ENCODE results near the gene ACTMAP. TPM values are rescaled to one million over a fixed set of nuclear protein-coding genes. Genes with fewer than 3 reads are reported as not detected.
"Not testable (repeated sequence)": the region's sequence is repeated elsewhere in the genome, so short reads cannot be mapped to it uniquely, and the experiment has no call there.

The ACTMAP gene
- total RNA-seq, 1 donor from 2014 or later: 1.9 TPM

DNA sequence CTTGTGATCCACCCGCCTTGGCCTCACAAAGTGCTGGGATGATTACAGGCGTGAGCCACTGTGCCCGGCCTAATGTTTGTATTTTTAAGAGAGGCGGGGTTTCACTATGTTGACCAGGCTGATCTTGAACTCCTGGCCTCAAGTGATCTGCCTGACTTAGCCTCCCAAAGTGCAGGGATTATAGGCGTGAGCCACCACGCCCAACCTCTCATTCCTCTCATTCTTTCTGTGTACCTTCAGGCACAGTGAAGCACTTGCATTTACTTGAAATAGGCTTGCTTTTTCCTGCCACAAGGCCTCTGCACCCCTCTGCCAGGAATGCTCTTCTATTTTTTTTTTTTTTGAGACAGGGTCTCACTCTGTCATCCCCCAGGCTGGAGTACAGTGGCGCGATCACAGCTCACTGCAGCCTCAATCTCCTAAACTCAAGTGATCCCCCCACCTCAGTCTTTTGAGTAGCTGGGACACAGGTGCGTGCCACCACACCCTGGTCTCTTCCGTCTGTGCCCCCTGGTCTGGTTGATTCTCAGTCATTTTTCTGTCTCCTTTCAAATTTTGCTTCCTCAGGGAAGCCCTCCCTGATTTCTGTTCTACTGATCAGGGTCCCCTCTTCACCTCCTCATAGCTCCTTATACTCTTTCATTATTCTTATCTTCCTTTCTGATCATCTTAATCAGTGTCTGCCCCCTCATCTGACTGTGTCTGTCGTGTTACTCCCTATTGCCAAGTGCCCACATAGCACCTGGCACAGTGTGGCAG is 15.1 kb downstream of the ACTMAP start:
- TF ChIP-seq EZH2phosphoT487 (IDR thresholded peaks at IDR 0.05) (no peak), EZH2 (IDR thresholded peaks at IDR 0.05) (no peak)
- TF ChIP-seq, protein P1, sequence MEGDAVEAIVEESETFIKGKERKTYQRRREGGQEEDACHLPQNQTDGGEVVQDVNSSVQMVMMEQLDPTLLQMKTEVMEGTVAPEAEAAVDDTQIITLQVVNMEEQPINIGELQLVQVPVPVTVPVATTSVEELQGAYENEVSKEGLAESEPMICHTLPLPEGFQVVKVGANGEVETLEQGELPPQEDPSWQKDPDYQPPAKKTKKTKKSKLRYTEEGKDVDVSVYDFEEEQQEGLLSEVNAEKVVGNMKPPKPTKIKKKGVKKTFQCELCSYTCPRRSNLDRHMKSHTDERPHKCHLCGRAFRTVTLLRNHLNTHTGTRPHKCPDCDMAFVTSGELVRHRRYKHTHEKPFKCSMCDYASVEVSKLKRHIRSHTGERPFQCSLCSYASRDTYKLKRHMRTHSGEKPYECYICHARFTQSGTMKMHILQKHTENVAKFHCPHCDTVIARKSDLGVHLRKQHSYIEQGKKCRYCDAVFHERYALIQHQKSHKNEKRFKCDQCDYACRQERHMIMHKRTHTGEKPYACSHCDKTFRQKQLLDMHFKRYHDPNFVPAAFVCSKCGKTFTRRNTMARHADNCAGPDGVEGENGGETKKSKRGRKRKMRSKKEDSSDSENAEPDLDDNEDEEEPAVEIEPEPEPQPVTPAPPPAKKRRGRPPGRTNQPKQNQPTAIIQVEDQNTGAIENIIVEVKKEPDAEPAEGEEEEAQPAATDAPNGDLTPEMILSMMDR (IDR thresholded peaks at IDR 0.05): no peak
- H3K9me3 Mint-ChIP-seq: no peaks in the 10 kb centered on the region
- Histone ChIP-seq H3F3A (ENCODE audit: low read depth) (peaks cover under 1% of the 10 kb centered on the region), H3K9me3 (ENCODE audit: low read depth) (no peaks in the 10 kb centered on the region), H3K27me3 (no peaks in the 10 kb centered on the region), H3K79me2 (ENCODE audit: low read depth) (no peaks in the 10 kb centered on the region), H3K4me3 (no peak overlapping the region), H3K4me1 (no peaks in the 10 kb centered on the region), H4K20me1 (ENCODE audit: low read depth) (no peaks in the 10 kb centered on the region), H3K4me2 (no peak overlapping the region), H2AFZ (replicated peaks) (no peak overlapping the region), H3K9ac (no peak overlapping the region), H3K27ac (no peak overlapping the region), H3K36me3 (no peaks in the 10 kb centered on the region)
- H3K4me1 Mint-ChIP-seq: no peaks in the 10 kb centered on the region
- H3K36me3 Mint-ChIP-seq: peaks cover 27% of the 10 kb centered on the region
- no peak overlapping the region for H3K27ac Mint-ChIP-seq
- no peak for DNase-seq (ENCODE audit: low spot score)
- peaks cover 2% of the 10 kb centered on the region for H3K27me3 Mint-ChIP-seq (ENCODE audit: insufficient read depth, low read depth)
- H3K4me3 Mint-ChIP-seq: no peak overlapping the region

DNA sequence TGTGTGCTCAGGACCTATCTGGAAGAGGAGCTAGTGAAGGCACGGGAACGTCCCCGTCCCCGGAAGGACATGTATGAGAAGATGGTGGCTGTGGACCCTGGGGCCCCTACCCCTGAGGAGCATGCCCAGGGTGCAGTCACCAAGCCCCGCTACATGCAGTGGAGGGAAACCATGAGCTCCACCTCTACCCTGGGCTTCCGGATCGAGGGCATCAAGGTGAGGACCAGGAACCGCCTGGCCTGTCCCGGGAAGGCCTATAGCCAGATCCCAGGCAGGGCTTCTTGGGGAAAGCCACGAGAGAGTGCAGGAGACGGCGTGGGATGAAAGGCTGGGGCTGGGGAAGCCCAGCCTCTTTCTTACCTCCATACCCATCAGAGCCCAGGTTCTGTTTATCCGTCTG is 17.1 kb downstream of the ACTMAP start:
- H3K4me3 Mint-ChIP-seq: no peak overlapping the region
- no peaks in the 10 kb centered on the region for H3F3A ChIP-seq (ENCODE audit: low read depth)
- no peaks in the 10 kb centered on the region for H3K36me3 ChIP-seq
- no peaks in the 10 kb centered on the region for H3K9me3 ChIP-seq (ENCODE audit: low read depth)
- H3K27me3 Mint-ChIP-seq (ENCODE audit: insufficient read depth, low read depth): peaks cover 2% of the 10 kb centered on the region
- H3K36me3 Mint-ChIP-seq: peaks cover 27% of the 10 kb centered on the region
- no peaks in the 10 kb centered on the region for H3K4me1 Mint-ChIP-seq
- no peak overlapping the region for H3K27ac ChIP-seq
- no peak for DNase-seq (ENCODE audit: low spot score)
- no peaks in the 10 kb centered on the region for H3K79me2 ChIP-seq (ENCODE audit: low read depth)
- TF ChIP-seq EZH2 (IDR thresholded peaks at IDR 0.05) (no peak), EZH2phosphoT487 (IDR thresholded peaks at IDR 0.05) (no peak)
- TF ChIP-seq, protein P1 (IDR thresholded peaks at IDR 0.05): no peak
- H3K4me1 ChIP-seq: no peaks in the 10 kb centered on the region
- no peak overlapping the region for H3K4me2 ChIP-seq
- H3K27ac Mint-ChIP-seq: no peak overlapping the region
- no peak overlapping the region for H3K9ac ChIP-seq
- H2AFZ ChIP-seq (replicated peaks): no peak overlapping the region
- H3K27me3 ChIP-seq: no peaks in the 10 kb centered on the region
- H3K4me3 ChIP-seq: no peak overlapping the region
- no peaks in the 10 kb centered on the region for H3K9me3 Mint-ChIP-seq
- no peaks in the 10 kb centered on the region for H4K20me1 ChIP-seq (ENCODE audit: low read depth)

DNA sequence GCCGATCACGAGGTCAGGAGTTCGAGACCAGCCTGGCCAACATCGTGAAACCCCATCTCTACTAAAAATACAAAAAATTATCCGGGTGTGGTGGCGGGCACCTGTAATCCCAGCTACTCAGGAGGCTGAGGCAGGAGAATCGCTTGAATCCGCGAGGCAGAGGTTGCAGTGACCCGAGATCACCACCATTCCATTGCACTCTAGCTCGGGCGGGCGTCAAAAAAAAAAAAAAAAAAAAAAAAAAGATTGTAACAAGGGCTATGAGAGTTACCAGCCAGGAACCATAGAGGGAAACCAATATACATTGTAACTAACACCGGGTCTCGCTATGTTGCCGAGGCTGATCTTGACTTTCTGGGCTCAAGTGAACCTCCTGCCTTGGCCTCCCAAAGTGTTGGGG is 18.0 kb downstream of the ACTMAP start:
- H3K27ac Mint-ChIP-seq, H3K4me2 ChIP-seq, H3K36me3 ChIP-seq: not testable (repeated sequence)

DNA sequence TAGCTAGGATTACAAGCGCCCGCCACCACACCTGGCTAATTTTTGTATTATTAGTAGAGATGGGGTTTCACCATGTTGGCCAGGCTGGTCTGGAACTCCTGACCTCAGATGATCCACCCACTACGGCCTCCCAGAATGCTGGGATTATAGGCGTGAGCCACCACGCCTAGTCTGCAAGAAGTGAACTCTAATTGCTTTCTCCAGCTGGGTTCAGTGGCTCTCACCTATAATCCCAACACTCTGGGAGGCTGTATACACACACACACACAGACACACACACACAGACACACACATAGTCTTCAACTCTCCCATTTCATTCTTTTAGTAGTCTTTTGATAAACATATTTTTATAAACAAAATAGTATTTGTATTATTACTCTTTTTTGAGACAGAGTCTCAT is 20.2 kb downstream of the ACTMAP start:
- not testable (repeated sequence) for H3K9me3 Mint-ChIP-seq; H3K27me3 ChIP-seq; H2AFZ ChIP-seq (replicated peaks); H3K4me2 ChIP-seq; H3K4me3 ChIP-seq; H3K4me1 ChIP-seq; H3K79me2 ChIP-seq (ENCODE audit: low read depth); H3K27ac Mint-ChIP-seq; H4K20me1 ChIP-seq (ENCODE audit: low read depth); H3K9ac ChIP-seq; H3K4me3 Mint-ChIP-seq; H3F3A ChIP-seq (ENCODE audit: low read depth); DNase-seq (ENCODE audit: low spot score); H3K4me1 Mint-ChIP-seq; H3K9me3 ChIP-seq (ENCODE audit: low read depth); H3K27ac ChIP-seq; H3K27me3 Mint-ChIP-seq (ENCODE audit: insufficient read depth, low read depth); H3K36me3 ChIP-seq
- H3K36me3 Mint-ChIP-seq: peaks cover 28% of the 10 kb centered on the region

More for the DNA sequence above, 18.0 kb downstream of the ACTMAP start:
- H3F3A ChIP-seq (ENCODE audit: low read depth); H3K9me3 Mint-ChIP-seq; H3K4me1 Mint-ChIP-seq; H4K20me1 ChIP-seq (ENCODE audit: low read depth); H3K27me3 Mint-ChIP-seq (ENCODE audit: insufficient read depth, low read depth); H3K9ac ChIP-seq; H3K9me3 ChIP-seq (ENCODE audit: low read depth); H2AFZ ChIP-seq (replicated peaks); DNase-seq (ENCODE audit: low spot score); H3K27me3 ChIP-seq; H3K27ac ChIP-seq; H3K4me3 Mint-ChIP-seq; H3K79me2 ChIP-seq (ENCODE audit: low read depth); H3K4me1 ChIP-seq; H3K4me3 ChIP-seq: not testable (repeated sequence)
- peaks cover 27% of the 10 kb centered on the region for H3K36me3 Mint-ChIP-seq
